ENCODE data around the gene FLNC.

FLNC gene

DNA sequence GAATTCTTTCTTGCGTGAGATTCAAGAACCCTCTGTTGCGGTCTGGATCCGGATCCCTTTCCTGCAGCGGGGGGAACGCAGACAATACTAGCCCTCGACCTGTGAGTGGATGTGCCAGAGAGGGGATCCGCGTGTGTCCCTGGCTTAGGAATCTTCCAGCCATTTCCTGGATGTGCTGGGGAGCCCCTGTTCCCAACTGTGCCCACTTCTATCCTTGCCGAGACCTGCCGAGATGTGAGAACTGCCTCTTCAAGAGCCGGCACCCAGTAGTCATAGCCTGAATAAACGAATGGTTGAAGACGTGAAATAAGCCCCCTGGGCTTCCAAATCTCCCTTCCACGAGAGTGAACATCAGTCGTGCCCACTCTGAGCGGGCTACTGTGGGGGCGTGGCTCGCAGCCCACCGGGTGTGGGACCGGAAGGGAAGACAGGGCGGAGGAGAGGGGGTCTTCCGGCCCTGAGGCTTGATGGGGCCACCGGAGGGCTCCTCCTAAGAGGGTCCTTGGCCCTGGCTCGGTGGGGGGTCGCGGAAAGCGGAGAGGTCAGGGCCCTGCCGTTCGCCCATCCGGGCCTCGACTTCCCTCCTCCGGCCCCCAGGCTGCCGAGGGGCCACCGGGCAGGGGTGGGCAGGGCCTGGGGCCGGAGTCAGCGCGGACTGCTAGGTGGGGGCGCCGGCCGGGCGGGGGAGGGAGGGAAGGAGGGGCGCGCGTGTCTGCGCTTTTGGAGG, 39.7 kb upstream of the FLNC start:
- no peak for TF ChIP-seq CTCF (conservative IDR thresholded peaks at IDR 0.05)
- H3K27ac ChIP-seq: peak overlapping the region; percentile 61; the same call in 1 of the 2 replicates

GRCh38 chr7:128791121-128791971, 38.9 kb upstream of the FLNC start, which contains the start of gene CCDC136:
CCDC136 (plus strand) TSS chr7:128791968; CDS start chr7:128792412, 444 bp downstream.
- H3K27ac ChIP-seq: peak within 1 kb of the TSS; percentile 61; the same call in 1 of the 2 replicates
- no peak for TF ChIP-seq CTCF (conservative IDR thresholded peaks at IDR 0.05)

DNA sequence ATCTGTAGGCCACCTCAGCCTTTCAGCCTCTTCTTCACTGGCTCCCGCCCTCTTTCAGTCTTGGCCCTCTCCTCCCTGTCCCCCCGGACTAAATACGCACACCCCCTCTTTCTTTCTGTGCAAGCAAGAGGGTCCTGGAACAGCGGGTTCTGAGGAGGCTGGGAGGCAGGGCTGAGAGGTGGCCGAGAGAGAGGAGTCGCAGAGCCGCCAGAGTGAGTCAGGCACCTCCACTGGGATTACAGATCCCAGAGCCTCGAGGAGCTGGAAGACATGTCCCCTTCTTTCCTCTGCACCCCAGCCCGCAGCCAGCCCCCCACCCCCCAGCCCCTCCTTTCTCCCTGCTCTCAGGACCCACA, 38.3 kb upstream of the FLNC start:
- no peak for TF ChIP-seq CTCF (conservative IDR thresholded peaks at IDR 0.05)
- H3K27ac ChIP-seq: peak overlapping the region; percentile 61; the same call in 1 of the 2 replicates

DNA sequence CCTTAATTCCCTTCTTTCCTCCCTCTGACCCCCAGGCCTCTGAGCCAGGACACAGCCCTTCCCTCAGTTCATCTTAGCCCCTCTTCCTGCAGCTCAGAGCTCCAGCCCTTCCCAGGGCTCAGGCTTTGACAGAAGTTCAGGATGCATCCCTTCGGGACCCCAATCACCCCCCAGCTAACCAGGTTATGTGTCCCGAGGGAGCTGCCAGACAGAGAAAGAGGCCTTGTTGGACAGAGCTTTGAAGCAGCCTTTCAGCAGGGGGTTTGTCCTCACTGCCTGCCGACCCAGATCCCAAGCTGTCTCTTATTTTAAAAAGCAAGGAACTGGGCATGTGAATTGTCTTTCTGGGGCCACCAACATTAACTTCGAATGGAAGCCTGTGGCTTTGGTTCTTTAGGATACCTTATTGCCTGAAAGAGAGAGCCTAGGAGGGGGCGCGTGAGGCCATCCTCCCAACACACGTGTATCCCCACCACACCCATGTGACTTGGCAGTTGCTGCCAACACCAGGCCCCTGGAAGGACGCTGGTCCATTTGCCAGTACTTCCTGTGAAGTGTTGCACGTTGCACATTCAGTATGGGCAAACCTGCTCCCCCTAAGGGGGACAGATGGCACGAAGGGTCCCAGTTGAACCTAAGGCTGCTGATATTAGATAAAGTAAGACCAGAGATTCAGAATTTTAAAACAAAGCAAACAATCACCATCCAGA, 37.6 kb upstream of the FLNC start:
- H3K27ac ChIP-seq: no peak overlapping the region; the same call in 1 of the 2 replicates
- no peak for TF ChIP-seq CTCF (conservative IDR thresholded peaks at IDR 0.05)

DNA sequence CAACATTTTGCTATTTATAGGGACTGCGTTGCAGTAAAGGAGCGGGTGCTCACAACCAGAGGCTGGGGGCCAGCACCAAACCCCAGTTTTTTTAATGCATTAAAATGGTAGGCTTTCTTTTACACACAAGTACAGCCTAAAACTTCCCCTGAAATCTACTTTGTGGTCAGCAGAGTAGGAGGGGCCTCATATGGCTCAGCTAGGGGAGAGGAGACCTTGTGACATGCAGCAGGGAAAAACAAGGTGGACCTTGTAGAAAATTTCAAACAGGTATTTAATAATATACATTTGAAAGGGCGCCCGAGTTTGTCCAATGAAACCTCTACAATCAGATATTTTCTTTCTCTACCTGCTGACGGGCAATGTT, 37.0 kb upstream of the FLNC start:
- no peak overlapping the region for H3K27ac ChIP-seq
- no peak for TF ChIP-seq CTCF (conservative IDR thresholded peaks at IDR 0.05)

DNA sequence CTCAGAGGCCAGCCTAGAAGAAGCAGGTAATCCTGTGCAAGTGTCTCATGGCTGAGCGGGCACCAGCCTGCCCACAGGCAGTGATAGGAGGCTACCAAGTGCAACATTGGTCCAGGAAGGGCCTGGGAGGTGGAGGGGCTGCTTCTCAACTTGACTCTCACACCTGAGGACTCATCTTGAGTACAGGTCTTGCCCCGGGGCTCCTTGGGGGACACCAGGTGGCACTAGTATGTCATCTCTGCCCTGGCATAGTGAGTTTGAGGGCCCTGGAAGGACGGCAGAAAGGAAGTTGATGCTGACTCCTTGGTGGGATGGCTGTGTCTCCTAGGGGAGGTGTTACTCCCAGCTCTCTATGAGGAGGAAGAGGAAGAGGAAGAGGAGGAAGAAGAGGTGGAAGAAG, 36.2 kb upstream of the FLNC start:
- H3K27ac ChIP-seq: no peak overlapping the region
- TF ChIP-seq CTCF (conservative IDR thresholded peaks at IDR 0.05): no peak

DNA sequence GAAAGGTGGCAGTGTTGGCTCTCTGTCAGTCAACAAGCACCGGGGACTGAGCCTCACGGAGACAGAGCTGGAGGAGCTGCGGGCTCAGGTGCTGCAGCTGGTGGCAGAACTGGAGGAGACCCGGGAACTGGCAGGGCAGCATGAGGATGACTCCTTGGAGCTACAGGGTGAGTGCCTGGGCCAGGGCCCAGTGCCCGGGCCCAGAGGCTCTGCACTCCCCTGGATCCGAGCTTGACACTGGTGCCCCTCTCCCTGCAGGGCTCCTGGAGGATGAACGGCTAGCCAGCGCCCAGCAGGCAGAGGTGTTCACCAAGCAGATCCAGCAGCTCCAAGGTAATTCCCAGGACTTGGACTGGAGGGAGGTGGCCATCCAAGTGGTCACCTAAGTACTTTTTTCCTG, 35.8 kb upstream of the FLNC start:
- no peak for TF ChIP-seq CTCF (conservative IDR thresholded peaks at IDR 0.05)
- H3K27ac ChIP-seq: no peak overlapping the region

Data from VCaP (cell line).